Endometrium (tissue), 2 donors: ENCODE data around the gene CEP295NL.
"Not testable (repeated sequence)": the region's sequence is repeated elsewhere in the genome, so short reads cannot be mapped to it uniquely, and the experiment has no call there.

Experiments used
- FAIRE-seq: peaks from 2 replicates; lab custom pipeline; 2012; peaks lifted over from hg19 to GRCh38; lab: Jason Lieb, UNC
- donor health status: control.
- donor health status: control.

The CEP295NL gene

GRCh38 chr17:78905116-78905515 is 2.1 kb upstream of the CEP295NL start:
- FAIRE-seq, result no peak

GRCh38 chr17:78904371-78904770 is 1.4 kb upstream of the CEP295NL start:
- no peak for FAIRE-seq

GRCh38 chr17:78902231-78902630 is 770 bp downstream of the CEP295NL start:
- not testable (repeated sequence) for FAIRE-seq

- no peak for FAIRE-seq
Observed at GRCh38 chr17:78901806-78902205, 1.2 kb downstream of the CEP295NL start.

GRCh38 chr17:78900816-78901215 is 2.2 kb downstream of the CEP295NL start:
- no peak for FAIRE-seq

- FAIRE-seq, result no peak
Observed at GRCh38 chr17:78899361-78900260, 3.4 kb downstream of the CEP295NL start.

GRCh38 chr17:78898947-78899346 is 4.1 kb downstream of the CEP295NL start:
- FAIRE-seq, result no peak

GRCh38 chr17:78898075-78898836 is 4.7 kb downstream of the CEP295NL start:
- no peak for FAIRE-seq

- FAIRE-seq, result no peak
Observed at GRCh38 chr17:78897664-78898047, 5.3 kb downstream of the CEP295NL start.

GRCh38 chr17:78896834-78897663 is 6.0 kb downstream of the CEP295NL start:
- FAIRE-seq, result no peak

- no peak for FAIRE-seq
Observed at GRCh38 chr17:78896091-78896833, 6.7 kb downstream of the CEP295NL start.

- no peak for FAIRE-seq
Observed at GRCh38 chr17:78895322-78895721, 7.7 kb downstream of the CEP295NL start.

GRCh38 chr17:78893684-78894083 is 9.3 kb downstream of the CEP295NL start:
- FAIRE-seq, result no peak

- no peak for FAIRE-seq
Observed at GRCh38 chr17:78892936-78893379, 10.0 kb downstream of the CEP295NL start.

GRCh38 chr17:78892520-78892919 is 10.5 kb downstream of the CEP295NL start:
- FAIRE-seq, result no peak

- no peak for FAIRE-seq
Observed at GRCh38 chr17:78892062-78892456, 10.9 kb downstream of the CEP295NL start.

GRCh38 chr17:78891406-78892061 is 11.5 kb downstream of the CEP295NL start:
- no peak for FAIRE-seq

GRCh38 chr17:78890498-78890897 is 12.5 kb downstream of the CEP295NL start:
- FAIRE-seq, result no peak

- FAIRE-seq, result not testable (repeated sequence)
Observed at GRCh38 chr17:78890096-78890495, 12.9 kb downstream of the CEP295NL start.

- no peak for FAIRE-seq
Observed at GRCh38 chr17:78889531-78889930, 13.5 kb downstream of the CEP295NL start.

GRCh38 chr17:78888941-78889518 is 14.0 kb downstream of the CEP295NL start:
- FAIRE-seq, result no peak
